ENCODE results near the gene INSIG1.

Gene INSIG1

GRCh38 chr7:155259866-155260497, 37.7 kb upstream of the INSIG1 start:
- TF ChIP-seq, protein P1, sequence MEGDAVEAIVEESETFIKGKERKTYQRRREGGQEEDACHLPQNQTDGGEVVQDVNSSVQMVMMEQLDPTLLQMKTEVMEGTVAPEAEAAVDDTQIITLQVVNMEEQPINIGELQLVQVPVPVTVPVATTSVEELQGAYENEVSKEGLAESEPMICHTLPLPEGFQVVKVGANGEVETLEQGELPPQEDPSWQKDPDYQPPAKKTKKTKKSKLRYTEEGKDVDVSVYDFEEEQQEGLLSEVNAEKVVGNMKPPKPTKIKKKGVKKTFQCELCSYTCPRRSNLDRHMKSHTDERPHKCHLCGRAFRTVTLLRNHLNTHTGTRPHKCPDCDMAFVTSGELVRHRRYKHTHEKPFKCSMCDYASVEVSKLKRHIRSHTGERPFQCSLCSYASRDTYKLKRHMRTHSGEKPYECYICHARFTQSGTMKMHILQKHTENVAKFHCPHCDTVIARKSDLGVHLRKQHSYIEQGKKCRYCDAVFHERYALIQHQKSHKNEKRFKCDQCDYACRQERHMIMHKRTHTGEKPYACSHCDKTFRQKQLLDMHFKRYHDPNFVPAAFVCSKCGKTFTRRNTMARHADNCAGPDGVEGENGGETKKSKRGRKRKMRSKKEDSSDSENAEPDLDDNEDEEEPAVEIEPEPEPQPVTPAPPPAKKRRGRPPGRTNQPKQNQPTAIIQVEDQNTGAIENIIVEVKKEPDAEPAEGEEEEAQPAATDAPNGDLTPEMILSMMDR (IDR thresholded peaks at IDR 0.05; ENCODE audit: low read depth, low read length) = no peak
- no peak for DNase-seq (ENCODE audit: low read depth in 2 of 2)

GRCh38 chr7:155260498-155260872, 37.2 kb upstream of the INSIG1 start:
- H3K4me3 ChIP-seq (replicated peaks in 1 of 2; ENCODE audit: low read depth in 2 of 2, low read length in 2 of 2) = no peak overlapping the region
- TF ChIP-seq, protein P1 (IDR thresholded peaks at IDR 0.05; ENCODE audit: low read depth, low read length) = no peak
- DNase-seq (ENCODE audit: low read depth in 2 of 2) = no peak

More at GRCh38 chr7:155259866-155260497, 37.7 kb upstream of the INSIG1 start:
- no peak overlapping the region for H3K4me3 ChIP-seq (replicated peaks in 1 of 2; ENCODE audit: low read depth in 2 of 2, low read length in 2 of 2)

- no peak overlapping the region for H3K4me3 ChIP-seq (replicated peaks in 1 of 2; ENCODE audit: low read depth in 2 of 2, low read length in 2 of 2)
- TF ChIP-seq, protein P1 (IDR thresholded peaks at IDR 0.05; ENCODE audit: low read depth, low read length) = no peak
- no peak for DNase-seq (ENCODE audit: low read depth in 2 of 2)
Measured at GRCh38 chr7:155261031-155261985, 36.4 kb upstream of the INSIG1 start.

DNA sequence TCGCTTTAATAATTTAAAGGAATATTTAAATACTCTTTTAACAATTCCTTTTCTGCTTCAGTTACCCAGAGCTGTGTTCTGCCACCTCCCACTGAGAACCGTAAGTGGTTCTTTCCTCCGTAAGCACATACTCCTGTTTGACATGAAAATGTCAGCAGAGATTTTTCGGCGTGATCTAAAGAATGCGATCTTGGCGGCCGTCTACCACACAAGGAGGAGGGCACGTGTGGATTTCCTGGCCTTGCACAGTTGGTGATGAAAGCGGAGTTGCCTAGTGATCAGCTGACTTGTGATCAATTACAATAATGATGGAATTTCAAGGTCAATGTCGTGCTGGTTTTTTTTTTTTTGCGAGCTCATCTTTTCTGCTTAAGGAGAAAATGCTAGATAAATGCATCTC, 35.6 kb upstream of the INSIG1 start:
- TF ChIP-seq, protein P1 (IDR thresholded peaks at IDR 0.05; ENCODE audit: low read depth, low read length) = no peak
- no peak for DNase-seq (ENCODE audit: low read depth in 2 of 2)
- no peak overlapping the region for H3K4me3 ChIP-seq (replicated peaks in 1 of 2; ENCODE audit: low read depth in 2 of 2, low read length in 2 of 2)

- DNase-seq (ENCODE audit: low read depth in 2 of 2) = no peak
- no peak overlapping the region for H3K4me3 ChIP-seq (replicated peaks in 1 of 2; ENCODE audit: low read depth in 2 of 2, low read length in 2 of 2)
- TF ChIP-seq, protein P1 (IDR thresholded peaks at IDR 0.05; ENCODE audit: low read depth, low read length) = no peak
Measured at GRCh38 chr7:155263051-155263450, 34.6 kb upstream of the INSIG1 start.

DNA sequence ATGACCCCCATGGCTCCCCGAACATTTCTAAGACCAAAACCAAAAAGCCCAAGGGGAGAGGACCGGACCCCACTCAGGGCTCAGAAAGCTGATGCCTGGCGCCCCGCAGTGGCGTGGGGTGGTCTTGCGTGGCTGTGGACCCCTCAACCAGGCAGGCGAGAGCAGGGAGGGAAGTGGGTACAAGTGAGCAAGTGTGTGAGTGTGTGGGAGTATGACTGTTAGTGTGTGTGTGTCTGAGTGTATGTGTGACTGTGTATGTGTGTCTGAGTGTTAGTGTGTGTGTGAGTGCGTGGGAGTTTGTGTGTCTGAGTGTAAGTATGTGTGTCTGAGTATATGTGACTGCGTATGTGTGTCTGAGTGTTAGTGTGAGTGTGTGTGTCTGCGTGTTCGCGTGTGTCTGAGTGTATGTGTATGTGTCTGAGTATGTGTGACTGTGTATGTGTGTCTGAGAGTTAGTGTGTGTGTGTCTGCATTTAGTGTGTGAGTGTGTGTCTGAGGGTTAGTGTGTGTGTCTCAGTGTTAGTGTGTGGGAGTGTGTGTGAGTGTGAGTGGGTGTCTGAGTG, 34.0 kb upstream of the INSIG1 start:
- TF ChIP-seq, protein P1 (IDR thresholded peaks at IDR 0.05; ENCODE audit: low read depth, low read length) = no peak
- H3K4me3 ChIP-seq (replicated peaks in 1 of 2; ENCODE audit: low read depth in 2 of 2, low read length in 2 of 2) = no peak overlapping the region
- DNase-seq (ENCODE audit: low read depth in 2 of 2) = no peak

All from cardiac fibroblast (primary cell).